NCI-H69 (cell line): ENCODE data around the gene OR10H4.
A peak's percentile ranks its signal among the peaks of the same experiment; 100 is the strongest.
"Not testable (repeated sequence)": the region's sequence is repeated elsewhere in the genome, so short reads cannot be mapped to it uniquely, and the experiment has no call there.

Experiments
- DNase-seq: peaks from one replicate; lab custom pipeline; 2025; lab: John Stamatoyannopoulos, UW

Gene OR10H4, protein sequence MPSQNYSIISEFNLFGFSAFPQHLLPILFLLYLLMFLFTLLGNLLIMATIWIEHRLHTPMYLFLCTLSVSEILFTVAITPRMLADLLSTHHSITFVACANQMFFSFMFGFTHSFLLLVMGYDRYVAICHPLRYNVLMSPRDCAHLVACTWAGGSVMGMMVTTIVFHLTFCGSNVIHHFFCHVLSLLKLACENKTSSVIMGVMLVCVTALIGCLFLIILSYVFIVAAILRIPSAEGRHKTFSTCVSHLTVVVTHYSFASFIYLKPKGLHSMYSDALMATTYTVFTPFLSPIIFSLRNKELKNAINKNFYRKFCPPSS

DNA sequence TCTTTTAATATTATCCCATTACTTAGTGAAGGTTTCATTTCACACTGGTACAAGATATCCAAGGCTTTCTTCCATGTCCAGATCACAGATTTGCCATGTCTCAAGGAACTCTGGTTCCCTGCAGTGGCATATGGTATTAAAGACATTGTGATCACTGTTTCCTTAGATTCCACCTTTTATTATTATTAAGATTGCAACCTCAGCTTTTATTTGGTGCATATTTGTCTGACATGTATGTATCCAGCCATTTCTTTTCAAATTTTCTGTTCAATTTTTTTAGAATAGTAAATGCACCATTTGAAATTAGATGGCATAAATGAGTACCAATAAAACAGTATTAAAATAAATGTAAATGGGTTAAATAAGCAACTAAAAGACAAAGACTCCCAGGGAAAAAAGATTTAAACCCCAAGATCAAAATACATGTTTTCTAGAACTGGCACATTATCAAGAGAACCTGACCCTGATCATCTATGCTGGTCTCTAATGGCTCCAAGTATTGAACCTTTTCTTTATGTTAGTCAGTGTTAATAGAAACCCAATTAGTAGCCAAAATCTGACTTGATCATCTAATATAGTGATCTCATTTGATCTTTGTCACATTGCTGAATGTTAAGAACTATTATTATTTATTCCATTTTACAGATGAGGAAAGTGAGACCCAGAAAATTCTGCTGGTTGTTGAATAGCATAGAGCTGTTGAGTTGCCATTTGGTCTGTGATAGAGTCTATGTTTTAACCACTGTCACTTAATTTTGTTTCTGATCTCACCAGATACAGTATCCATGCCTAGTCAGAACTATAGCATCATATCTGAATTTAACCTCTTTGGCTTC is at the start of gene OR10H4:
Gene OR10H4, plus strand, starts transcription at position 786 of the 836 bp plus-strand sequence. Its CDS starts 0 bp downstream, at position 786.
- no peak for DNase-seq

DNA sequence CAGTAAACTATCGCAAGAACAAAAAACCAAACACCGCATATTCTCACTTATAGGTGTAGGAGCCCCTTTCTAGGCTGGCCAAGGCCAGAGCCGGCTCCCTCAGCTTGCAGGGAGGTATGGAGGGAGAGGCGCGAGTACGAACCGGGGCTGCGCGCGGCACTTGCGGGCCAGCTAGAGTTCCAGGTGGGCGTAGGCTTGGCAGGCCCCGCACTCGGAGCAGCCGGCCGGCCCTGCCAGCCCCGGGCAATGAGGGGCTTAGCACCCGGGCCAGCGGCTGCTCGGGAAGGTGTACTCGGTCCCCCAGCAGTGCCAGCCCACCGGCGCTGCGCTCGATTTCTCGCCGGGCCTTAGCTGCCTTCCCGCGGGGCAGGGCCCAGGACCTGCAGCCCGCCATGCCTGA is 49.2 kb upstream of the OR10H4 start:
- DNase-seq, result not testable (repeated sequence)

DNA sequence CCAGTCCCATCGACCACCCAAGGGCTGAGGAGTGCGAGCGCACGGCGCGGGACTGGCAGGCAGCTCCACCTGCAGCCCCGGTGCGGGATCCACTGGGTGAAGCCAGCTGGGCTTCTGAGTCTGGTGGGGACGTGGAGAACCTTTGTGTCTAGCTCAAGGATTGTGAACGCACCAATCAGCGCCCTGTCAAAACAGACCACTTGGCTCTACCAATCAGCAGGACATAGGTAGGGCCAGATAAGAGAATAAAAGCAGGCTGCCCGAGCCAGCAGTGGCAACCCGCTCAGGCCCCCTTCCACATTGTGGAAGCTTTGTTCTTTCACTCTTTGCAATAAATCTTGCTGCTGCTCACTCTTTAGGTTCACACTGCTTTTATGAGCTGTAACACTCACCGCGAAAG is 48.8 kb upstream of the OR10H4 start:
- DNase-seq, result not testable (repeated sequence)

DNA sequence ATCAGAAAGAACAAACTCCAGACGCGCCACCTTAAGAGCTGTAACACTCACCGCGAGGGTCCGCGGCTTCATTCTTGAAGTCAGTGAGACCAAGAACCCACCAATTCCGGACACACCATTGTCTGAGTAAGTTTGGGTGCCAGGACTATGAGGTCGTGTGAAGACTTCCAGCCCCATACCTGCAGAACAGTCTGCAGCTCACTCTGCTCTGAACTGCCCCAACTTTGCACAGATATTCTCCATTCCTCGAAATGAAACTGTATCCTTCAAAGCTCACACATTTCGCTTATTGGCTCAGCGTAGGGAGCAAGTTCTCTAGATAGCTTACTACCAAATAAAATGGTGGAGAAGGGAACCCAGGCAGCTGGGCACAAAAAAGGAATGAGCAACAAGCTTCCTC is 48.3 kb upstream of the OR10H4 start:
- no peak for DNase-seq

DNA sequence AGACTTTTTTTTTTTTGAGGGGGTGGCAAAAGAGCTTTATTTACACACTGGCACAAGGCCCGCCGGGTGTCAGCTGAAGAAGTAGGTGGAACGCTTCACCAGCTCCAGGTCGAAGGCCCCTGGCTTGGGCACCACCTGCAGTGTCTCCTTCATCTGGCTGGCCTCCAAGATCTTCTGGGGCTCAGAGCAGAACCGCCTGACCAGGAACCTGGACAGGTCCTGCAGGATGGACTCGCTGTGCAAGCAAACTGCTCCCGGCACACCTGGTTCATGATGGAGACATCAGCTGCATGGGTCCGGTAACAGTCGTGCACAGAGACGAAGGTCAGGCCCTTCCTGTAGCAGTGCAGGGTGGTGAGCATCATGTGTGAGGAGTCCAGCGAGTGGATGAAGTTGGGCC is 46.6 kb upstream of the OR10H4 start:
- no peak for DNase-seq

DNA sequence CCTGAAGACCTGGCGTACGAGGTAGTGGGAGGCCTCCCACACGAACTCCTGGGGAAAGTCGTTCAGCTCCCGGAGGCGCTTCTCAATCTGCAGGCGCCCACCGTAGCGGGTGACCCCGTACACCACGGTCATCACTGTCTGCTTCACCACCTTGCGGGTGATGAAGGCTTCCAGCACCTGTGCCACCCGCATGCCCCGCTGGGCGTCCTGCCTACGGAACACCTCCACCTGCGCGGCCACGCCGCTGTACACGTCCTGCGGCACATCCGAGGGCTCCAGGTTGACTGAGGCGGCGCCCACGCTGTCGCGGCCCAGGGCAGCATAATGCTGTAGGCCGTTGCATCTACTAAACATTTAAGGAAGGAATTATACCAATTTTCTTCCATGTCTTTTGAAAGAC is 45.9 kb upstream of the OR10H4 start:
- DNase-seq, result not testable (repeated sequence)

DNA sequence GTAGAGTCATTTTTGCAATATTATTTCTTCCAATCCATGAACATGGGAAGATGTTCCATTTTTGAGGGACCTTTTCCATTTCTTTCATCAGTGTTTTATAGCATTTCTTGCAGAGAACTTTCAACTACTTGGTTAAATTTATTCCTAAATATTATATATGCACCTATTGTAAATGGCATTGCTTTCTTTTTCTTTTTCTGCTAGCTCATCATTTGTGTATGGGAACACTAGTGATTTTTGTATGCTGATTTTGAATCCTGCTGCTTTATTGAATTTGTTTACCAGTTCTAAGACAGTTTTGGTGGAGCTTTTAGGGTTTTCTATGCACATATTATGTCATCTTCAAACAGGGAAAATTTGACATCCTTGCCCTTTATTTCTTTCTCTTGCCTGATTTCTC is 43.8 kb upstream of the OR10H4 start:
- DNase-seq, result no peak

DNA sequence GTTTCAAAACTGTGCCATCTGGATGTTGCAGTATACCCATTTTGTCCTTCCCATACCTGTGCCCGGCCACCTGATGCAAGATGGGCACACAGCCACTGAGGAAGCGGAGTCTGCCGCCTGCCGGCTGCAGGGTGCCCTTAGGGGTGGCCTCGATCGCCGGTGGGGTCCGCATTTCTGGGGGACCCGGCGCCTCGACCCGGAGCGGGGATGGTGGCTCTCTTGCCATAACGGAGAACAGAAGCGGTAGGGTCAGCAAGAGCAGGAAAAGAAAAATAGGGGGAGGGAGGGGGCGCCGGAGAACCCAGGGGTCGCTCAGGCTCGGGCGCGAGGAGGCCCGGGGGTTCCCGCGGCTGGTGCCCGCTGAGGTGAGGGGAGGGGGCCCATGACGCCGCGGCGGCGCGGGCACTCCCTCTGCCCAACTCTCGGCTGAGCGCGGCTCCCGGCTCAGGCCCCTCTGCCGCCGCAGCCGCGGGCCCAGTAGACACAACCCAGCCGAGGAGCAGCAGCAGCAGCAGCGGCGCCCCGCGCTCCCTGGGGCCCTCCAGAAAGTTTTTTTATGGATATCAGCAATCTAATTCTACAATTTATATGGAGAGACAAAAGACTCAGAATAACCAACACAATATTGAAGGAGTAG is 37.1 kb upstream of the OR10H4 start:
- DNase-seq, result no peak

DNA sequence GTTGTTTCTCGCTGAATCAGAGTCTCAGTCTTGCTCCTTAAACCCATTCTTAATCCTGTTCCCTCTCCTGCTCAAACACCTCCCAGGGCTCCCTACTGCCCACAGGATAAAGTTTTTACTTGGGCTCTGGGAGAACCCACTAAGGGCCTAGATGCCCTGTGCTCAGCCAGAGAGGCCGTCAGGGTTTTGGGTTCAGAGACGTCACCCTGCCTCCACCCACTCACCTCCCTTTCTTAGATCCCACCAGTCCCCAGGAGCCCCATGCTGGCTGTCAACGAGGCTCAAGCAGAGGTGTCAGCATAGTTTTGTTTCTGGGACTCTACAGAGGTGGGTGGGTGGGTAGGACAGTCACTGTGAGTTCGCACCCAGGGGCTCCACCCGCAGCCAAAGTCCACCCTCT is 35.4 kb upstream of the OR10H4 start:
- DNase-seq, result no peak

DNA sequence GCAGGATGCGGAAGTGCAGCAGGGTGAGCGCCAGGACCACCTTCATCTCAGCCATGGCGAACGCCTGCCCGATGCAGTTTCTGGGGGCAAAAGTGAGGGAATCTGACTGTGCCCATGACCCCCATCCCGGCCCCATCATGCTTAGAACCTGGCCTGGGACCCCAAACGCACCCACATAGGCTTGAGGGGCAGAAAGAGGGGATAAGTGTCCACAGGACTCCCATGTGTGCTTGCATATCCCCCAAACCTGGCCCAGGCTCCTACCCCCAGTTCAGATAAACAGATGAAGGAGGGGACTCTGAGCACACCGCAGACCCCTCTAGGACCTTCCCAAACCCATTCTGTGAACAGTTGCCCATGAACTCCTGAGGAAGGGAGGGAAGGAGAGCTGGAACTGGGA is 35.0 kb upstream of the OR10H4 start:
- no peak for DNase-seq

DNA sequence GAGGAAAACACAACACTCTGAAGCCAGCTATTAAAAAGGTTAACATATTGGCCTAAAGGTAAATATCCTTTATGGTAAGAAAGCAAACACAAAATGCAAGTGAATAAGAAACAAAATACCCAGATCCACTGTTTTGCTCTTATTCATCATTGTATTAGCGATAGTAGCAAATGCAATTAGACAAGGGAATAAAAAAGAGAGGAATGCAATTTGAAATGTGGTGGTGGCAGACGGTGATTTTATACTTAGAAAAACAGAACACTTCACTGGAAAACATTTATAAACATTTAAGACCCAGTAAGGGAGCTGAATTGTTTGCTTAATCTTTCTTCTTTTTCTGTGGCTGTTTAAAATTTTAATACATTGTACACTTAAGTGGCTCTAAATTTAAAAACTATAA is 33.7 kb upstream of the OR10H4 start:
- no peak for DNase-seq

DNA sequence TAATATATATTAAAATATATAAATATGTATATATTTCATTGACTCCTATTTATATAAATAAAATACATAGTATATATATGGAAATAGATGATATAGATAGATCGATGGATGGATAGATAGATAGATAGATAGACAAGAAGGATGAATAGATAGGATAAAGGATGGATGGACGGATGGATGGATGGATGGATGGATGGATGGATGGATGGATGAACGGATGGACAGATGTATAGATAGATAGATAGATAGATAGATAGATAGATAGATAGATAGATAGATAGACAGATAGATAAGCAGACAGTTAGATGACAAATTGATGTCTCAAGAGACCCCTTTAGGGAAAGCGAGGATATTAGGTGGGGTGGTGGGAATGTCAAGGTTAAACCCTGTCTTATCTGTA is 29.6 kb upstream of the OR10H4 start:
- no peak for DNase-seq

DNA sequence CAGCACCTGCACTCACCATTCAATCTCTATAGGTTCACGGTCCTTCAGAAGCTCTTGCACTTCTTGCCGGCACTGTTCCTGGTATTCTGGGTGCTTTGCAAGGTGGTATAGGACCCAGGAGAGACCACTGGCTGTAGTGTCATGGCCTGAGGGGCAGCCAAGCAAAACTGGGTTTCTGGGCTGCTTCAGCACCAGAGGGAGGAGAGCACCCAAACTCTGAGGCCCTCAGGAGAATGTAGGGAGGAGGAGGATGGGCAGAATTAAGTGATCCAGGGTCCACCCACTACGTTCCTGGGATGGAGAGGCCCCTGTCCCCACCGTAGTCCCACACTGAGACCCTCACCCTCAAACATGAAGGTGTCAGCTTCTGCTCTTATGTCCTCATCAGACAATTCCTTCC is 26.8 kb upstream of the OR10H4 start:
- no peak for DNase-seq

DNA sequence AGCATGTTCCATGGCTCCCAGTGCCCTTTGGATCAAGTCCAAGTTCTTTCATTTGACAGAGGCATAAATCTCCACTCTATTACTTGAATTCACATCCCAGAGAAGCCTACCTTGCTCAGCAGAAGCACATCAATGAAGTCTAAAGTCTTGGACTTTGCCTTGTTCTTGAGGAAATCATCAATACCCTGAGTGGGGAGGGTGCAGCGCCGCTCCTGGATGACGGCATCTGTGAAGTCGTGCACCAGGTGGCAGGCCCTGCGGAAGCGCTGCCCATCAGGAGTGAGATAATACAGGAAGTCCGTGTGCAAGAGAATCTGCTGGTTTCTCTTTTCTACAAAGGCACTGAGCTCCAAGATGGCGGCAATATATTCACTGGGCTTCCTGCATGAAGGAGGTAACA is 25.1 kb upstream of the OR10H4 start:
- DNase-seq, result no peak

DNA sequence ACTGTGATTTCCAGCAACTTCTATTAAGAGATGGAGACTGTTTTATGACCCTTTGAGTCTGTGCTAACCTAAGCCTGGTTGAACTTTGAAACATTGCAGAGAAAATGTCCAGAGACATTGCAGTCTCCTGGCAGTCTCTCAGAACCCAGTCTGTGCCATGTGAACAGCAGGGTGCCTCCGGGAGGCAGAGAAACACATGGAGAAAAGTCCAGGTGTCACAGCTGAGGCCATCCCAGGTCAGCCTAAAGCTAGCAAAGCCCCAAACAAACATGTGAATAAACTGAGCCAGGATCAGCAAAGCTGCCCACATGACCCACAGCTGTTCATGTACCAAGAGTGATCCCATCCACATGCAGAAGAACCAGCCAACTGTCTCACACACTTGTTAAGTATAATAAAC is 22.3 kb upstream of the OR10H4 start:
- DNase-seq, result no peak

DNA sequence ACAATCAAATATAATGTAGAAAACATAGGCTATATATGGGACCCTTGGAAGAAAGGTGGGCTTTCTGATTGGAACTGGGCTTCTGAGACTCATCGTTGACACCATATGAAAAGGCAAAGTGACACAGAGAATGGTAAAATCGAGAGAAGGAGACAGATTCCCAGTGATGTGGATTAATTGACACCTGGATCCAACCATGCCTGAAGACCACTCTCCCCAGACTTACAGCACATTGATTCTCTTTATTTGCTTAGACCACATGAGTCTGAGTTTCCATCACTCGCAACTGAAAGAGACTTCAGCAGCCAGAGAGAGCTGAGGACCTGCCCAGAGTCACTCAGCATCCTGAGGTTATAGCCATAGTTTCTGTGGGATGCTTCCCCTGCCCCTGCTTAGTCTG is 20.5 kb upstream of the OR10H4 start:
- no peak for DNase-seq

DNA sequence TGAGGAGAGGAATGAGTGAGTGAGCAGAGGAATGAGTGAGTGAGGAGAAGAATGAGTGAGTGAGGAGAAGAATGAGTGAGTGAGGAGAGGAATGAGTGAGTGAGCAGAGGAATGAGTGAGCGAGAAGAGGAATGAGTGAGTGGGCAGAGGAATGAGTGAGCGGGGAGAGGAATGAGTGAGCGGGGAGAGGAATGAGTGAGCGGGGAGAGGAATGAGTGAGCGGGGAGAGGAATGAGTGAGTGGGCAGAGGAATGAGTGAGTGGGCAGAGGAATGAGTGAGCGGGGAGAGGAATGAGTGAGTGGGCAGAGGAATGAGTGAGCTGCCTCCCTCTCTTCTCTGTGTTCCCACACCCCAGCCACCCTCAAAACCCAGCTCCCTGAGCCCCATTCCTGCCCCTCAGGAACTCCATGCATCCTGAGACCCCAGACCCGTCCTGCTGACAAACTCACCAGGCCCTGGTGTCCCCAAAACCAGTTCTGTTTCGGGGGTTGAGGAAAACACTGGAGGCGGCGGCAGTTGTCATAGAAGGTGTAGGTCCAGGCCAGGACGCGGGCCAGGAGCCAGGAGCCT is 15.0 kb upstream of the OR10H4 start:
- DNase-seq, result not testable (repeated sequence)

DNA sequence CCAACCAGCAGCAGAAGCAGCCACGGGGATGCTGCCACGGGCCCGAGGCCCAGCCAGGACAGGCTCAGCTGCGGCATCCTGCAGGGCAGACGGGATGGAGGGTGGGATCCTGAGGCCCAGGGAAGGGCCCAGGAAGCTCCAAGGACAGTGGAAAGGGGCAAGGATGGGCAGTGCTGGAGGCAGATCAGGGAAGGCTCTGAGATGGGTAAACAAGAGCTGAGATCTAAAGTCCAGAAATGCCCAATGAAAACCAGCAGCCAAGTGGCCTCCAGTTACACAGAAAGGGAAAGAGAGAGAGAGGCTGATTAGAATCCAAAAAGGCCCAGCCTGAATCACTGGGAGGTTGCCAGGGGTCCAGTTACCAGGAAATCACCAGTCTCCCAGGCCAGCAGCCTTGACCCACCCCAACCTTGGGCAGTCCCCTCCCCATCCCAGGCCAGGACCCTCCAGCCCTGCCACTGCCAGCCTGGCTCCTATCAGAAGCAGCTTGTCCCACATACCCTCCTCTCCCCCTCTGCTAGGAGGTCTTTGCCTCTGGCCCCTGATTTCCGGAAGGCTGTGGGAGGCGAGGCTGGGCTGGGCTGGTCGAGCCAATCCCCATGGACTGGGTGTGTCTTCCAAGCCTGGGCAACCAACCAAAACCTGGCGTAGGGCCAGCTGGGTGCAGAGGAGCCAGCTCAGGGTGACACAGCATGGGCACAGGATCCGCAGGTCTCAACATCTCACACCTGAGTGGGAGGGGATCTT is 14.3 kb upstream of the OR10H4 start, which contains the start of gene CYP4F11:
Gene CYP4F11, minus strand, starts transcription at position 198 of the 747 bp plus-strand sequence. Its CDS starts 121 bp downstream, at position 77.
- DNase-seq, result peak; percentile 20

DNA sequence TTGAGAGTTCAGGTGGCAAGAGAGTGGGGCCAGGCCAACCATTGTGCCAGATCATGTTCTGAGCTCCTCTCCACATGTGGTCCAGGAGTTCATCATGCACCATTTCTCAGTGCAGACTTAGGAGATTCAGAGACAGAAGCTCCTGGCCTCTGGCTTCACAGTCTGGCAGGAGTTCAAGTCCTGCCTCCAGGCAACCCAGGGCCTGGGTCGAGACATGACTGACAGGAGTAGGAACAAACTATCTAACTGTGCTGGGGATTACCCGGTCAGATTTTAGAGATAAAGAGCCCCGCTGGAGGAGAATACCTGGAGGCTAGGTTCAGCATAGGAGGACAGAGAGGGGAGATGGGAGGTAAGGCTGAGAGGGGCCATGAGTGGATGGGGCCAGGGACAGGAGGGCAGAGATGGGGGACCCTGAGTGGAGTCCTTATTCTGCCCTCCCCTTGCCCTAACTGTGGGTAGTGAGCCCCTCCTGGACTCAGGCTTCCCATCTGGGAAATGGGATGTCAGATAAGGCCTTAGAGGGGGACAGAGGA is 13.6 kb upstream of the OR10H4 start:
- no peak for DNase-seq

DNA sequence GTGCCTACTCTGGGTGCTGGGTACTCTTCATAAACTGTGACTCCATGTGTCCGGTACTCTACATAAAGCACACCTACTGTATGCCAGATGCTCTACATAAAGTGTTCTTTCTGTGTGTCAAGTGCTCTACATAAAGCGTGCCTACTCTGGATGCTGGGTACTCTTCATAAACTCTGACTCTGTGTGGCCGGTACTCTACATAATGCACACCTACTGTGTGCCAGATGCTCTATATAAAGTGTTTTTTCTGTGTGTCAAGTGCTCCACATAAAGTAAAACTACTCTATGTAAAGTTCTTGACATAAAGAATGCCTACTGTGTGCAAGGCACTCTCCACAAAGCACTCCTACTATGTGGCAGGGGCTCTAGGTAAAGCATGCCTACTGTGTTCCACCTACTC is 12.6 kb upstream of the OR10H4 start:
- DNase-seq, result no peak

DNA sequence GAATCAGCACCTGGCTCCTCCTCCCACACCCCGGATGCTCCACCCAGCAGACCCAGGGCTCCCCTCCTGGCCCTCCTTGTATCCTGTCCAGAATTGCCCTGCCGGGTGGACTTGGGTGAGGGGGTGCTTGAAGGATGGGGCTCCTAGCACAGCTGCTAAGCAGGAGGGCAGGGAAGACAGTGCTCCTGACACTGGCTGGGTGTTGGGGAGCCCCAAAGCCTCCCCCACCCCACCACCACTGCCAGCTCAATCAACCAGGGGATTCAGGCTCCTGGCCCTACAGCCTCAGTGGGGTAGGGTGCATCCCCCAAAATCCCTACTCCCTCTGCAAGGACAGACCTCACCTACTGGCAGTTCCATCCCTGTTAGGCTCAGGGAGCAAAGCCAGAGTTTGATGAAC is 11.9 kb upstream of the OR10H4 start:
- no peak for DNase-seq

DNA sequence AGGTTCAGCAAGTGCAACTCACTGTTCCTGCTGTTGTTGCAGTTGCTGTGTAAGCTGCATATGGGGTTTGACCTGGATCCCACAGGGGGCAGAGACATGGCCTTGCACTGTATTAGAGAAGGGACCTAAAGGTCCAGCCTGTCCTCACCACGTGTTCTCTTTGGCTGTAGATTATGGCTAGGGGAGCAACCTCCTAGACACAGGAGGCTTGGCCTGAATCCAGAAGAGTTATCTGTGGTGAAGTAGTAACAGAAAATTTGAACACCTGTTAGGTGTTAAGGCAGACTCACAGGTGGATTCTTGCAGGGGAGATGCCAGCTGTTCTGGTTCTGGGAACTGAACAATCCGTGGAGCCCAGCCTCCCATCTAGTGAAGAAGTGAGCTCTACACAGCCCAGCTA is 11.0 kb upstream of the OR10H4 start:
- no peak for DNase-seq
